Colonic mucosa (tissue), 4 donors: ENCODE data around the gene SPDYA. TPM values are rescaled to one million over a fixed set of nuclear protein-coding genes. Genes with fewer than 3 reads are reported as not detected.

ENCODE experiments used
- DNase-seq: peaks from one replicate; pipeline ENCODE4 v3.0.0-alpha.2; 2020
- H3K27ac ChIP-seq: fragments of 200-600 bp; one replicate; pipeline ENCODE4 v1.8.0; 2021
- H3K27me3 ChIP-seq: fragments of 200-600 bp; one replicate; pipeline ENCODE4 v1.8.0; 2021
- H3K36me3 ChIP-seq: fragments of 200-600 bp; one replicate; pipeline ENCODE4 v1.8.0; 2021
- H3K4me1 ChIP-seq: fragments of 200-600 bp; one replicate; pipeline ENCODE4 v1.8.0; 2021; ENCODE audit warnings: mild to moderate bottlenecking
- H3K4me3 ChIP-seq: fragments of 200-600 bp; one replicate; pipeline ENCODE4 v1.8.0; 2021
- H3K9ac ChIP-seq, 2 donors: one replicate each; pipeline ENCODE4 v1.7.0; 2013; ENCODE audit warnings: control low read depth in 2 of 2, low read depth in 2 of 2, low read length in 2 of 2
- H3K9me3 ChIP-seq: fragments of 200-600 bp; one replicate; pipeline ENCODE4 v1.8.0; 2021
- intact Hi-C: fragments of 100-400 bp; cut with DNase I; formaldehyde crosslinking; loops from one replicate; pipeline ENCODE4 v1.14.1; 2022
- total RNA-seq, 2 donors: library from RNA; stranded (reverse); fragmentation: NEBNext Ultra II Directional in 1 of 2; extraction: Animal tissue kit (Norgen Biotek cat#: 25700) in 1 of 2; gene quantifications; one replicate each; pipeline ENCODE4 v1.2.1, GENCODE V29; 2021
- TF ChIP-seq, protein P1 (sequence below): fragments of 200-600 bp; IDR thresholded peaks from one replicate; pipeline ENCODE4 v1.8.0; 2022; ENCODE audit warnings: antibody characterized with exemption, mild to moderate bottlenecking
- donor health status: healthy.
- donor health status: DM: no; HTN: no; CAD: no.
- donor health status: DM: no; HTN: no; CAD: no.

SPDYA gene
- total RNA-seq, 2 donors from 2014 or later, result 0.42 to 1.1 TPM

- Histone ChIP-seq H3K9ac (no peak overlapping the region), H3K36me3 (no peaks in the 10 kb centered on the region), H3K27me3 (no peaks in the 10 kb centered on the region), H3K9me3 (no peaks in the 10 kb centered on the region), H3K4me1 (no peaks in the 10 kb centered on the region), H3K27ac (no peak overlapping the region), H3K4me3 (no peak overlapping the region)
- DNase-seq, result no peak
- intact Hi-C loops, result no loop called here
- TF ChIP-seq, protein P1, sequence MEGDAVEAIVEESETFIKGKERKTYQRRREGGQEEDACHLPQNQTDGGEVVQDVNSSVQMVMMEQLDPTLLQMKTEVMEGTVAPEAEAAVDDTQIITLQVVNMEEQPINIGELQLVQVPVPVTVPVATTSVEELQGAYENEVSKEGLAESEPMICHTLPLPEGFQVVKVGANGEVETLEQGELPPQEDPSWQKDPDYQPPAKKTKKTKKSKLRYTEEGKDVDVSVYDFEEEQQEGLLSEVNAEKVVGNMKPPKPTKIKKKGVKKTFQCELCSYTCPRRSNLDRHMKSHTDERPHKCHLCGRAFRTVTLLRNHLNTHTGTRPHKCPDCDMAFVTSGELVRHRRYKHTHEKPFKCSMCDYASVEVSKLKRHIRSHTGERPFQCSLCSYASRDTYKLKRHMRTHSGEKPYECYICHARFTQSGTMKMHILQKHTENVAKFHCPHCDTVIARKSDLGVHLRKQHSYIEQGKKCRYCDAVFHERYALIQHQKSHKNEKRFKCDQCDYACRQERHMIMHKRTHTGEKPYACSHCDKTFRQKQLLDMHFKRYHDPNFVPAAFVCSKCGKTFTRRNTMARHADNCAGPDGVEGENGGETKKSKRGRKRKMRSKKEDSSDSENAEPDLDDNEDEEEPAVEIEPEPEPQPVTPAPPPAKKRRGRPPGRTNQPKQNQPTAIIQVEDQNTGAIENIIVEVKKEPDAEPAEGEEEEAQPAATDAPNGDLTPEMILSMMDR, result no peak
These were observed 31.4 kb downstream of the SPDYA start for GRCh38 chr2:28842042-28842441.

DNA sequence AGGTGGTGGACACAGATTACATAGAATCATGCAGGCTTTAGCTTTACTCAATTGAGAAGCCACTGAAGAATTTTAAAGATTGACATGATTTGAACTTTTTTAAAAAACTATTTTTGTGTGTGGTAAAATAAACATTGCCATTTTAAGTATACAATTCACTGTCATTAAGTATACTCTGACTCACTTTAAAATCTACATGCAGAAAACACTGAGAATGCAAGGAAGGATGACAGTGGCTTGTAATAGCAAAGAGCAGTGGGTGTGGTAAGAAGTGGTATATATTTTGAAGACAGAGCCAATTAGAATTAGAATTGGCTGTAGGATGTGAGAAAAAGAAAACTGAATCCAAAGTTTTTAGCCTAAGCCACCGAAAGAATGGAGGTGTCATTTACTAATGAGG lies 44.6 kb downstream of the SPDYA start:
- Histone ChIP-seq H3K27ac (no peak overlapping the region), H3K27me3 (no peaks in the 10 kb centered on the region), H3K4me1 (no peaks in the 10 kb centered on the region), H3K9me3 (no peaks in the 10 kb centered on the region), H3K36me3 (no peaks in the 10 kb centered on the region), H3K9ac (no peak overlapping the region), H3K4me3 (no peak overlapping the region)
- TF ChIP-seq, protein P1, result no peak
- DNase-seq, result no peak
- intact Hi-C loops, result no loop called here

GRCh38 chr2:28855977-28856376 lies 45.3 kb downstream of the SPDYA start:
- no peak overlapping the region for H3K4me3 ChIP-seq
- no peak overlapping the region for H3K9ac ChIP-seq
- H3K27ac ChIP-seq, result no peak overlapping the region
- no peaks in the 10 kb centered on the region for H3K27me3 ChIP-seq
- TF ChIP-seq, protein P1, result no peak
- intact Hi-C loops, result no loop called here
- no peaks in the 10 kb centered on the region for H3K9me3 ChIP-seq
- H3K4me1 ChIP-seq, result no peaks in the 10 kb centered on the region
- H3K36me3 ChIP-seq, result no peaks in the 10 kb centered on the region
- DNase-seq, result no peak

- H3K9me3 ChIP-seq, result no peaks in the 10 kb centered on the region
- no peak overlapping the region for H3K4me3 ChIP-seq
- TF ChIP-seq, protein P1, result no peak
- no peaks in the 10 kb centered on the region for H3K36me3 ChIP-seq
- no peak for DNase-seq
- H3K27me3 ChIP-seq, result no peaks in the 10 kb centered on the region
- H3K27ac ChIP-seq, result no peak overlapping the region
- intact Hi-C loops, result no loop called here
- no peak overlapping the region for H3K9ac ChIP-seq
- peaks cover 13% of the 10 kb centered on the region for H3K4me1 ChIP-seq
These were observed 58.0 kb downstream of the SPDYA start for GRCh38 chr2:28868611-28869010.

- H3K27me3 ChIP-seq, result no peaks in the 10 kb centered on the region
- DNase-seq, result peak; percentile 24
- H3K36me3 ChIP-seq, result no peaks in the 10 kb centered on the region
- H3K4me3 ChIP-seq, result peak overlapping the region; percentile 85
- peak overlapping the region; percentile 72 for H3K27ac ChIP-seq
- peaks cover 13% of the 10 kb centered on the region for H3K4me1 ChIP-seq
- TF ChIP-seq, protein P1, result no peak
- intact Hi-C loops, result no loop called here
- H3K9ac ChIP-seq, result peak overlapping the region; percentile 75 to 76
- no peaks in the 10 kb centered on the region for H3K9me3 ChIP-seq
These were observed 59.0 kb downstream of the SPDYA start for GRCh38 chr2:28869494-28870145.
